Cerebellar nuclear complex (tissue), 1 donor: Measurements from ENCODE around the gene WSCD1.

Experiments used
- DNase-seq, 2 experiments: peaks; one replicate each; lab custom pipeline; 2025; lab: John Stamatoyannopoulos, UW

WSCD1 gene

DNA sequence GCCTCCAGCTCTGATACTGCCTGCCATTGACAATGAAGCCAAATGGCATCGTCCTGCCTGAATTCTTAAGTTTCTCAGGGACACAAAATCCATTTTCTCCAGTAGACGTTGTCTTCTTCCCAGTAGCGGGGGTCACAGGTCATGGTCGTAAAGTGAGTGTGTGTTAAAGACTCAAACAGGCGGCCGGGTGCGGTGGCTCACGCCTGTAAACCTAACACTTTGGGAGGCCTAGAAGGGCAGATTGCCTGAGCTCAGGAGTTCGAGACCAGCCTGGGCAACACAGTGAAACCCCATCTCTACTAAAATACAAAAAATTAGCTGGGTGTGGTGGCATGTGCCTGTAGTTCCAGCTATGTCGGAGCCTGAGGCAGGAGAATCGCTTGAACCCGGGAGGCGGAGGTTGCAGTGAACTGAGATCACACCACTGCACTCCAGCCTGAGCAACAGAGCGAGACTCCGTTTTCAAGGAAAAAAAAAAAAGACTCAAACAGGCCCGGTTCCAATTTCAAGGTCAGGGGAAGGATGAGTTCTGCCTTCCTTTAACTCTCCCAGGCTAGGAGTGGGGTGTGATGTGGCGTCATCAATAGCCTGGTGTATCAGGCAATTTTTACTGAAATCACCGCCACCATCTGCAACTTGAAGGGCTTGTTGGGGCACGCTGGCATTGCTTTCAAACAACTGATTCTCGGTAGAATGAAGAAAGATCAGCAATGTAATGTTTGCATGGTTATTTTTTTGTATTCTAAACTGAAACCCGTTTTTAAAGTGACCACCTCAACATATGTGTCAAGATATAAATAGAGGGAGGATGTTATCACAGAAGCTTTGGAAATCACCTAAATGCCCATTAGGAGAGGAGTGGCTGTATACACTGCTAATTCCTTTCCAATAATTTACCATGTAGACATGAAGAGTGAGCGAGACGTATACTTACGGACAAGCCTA, 91.0 kb downstream of the WSCD1 start:
- no peak for DNase-seq

DNA sequence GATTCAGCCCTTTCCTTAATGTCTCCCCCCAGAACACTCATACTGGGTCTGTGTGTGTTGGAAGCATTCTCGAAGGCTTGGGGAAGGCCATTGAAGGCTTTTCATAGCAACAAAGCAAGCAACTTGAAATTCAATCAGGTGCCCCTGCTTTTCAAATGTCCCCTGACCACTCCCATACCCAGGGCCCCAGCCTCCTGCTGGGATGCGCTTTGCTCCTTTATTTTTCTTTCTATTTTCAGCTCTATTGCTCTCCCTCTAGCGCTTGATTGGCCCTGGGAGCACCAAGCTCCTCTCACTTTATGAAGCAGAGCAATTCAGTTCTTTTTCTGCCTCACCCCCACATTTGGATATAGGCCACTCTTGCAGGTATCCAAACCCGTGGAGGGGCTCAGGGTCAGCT, 92.0 kb downstream of the WSCD1 start:
- no peak for DNase-seq

DNA sequence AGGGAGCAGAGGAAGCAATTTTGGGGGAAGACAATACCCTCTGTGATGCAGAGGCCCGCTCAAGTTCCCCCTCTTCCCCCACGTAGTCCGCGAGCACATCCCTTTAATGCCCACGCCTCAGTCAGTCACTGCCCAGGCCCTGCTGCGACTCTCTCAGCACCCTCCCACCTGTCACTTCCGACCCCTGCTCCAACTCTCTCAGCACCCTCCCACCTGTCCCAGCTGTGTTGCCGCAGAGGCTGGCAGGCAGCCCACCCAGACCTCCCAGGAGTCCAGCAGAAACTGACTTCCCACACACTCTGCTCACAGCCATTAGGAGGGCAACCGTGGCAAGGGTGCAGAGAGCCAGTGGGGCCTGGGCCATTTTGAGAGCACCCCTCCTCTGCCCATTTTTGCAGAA, 92.7 kb downstream of the WSCD1 start:
- DNase-seq: no peak

DNA sequence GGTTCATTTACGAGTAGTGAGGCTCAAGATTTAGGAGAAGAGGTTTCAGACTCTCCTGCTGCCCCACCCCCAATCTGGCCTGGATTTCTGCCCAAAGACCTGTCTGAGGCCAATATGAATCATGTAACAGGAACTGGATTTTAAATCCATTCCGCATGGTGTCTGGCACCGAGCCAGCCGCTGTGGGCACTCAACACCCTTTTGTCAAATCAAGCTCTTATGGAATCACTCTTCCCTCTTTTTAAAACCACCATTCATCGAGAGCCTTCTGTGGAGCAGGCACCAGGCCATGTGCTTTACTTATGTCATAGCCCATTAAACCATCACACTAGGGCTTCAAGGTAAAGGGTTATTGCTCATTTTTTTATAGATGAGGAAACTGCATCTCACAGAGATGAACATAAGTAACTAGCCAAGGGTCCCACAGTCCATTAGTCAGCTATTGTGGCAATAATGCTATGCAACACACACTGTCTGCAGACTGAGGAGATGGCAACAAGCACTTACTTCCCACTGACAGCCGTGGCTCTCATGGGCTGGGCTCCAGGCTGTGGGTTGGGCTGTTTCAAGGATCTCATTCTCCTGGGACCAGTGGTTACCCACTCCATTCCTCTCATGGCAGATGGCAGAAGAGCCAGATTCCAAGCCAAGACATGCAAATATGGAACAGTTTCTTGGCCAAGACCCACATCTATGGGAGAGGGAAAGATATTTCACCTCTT, 93.6 kb downstream of the WSCD1 start:
- no peak for DNase-seq

DNA sequence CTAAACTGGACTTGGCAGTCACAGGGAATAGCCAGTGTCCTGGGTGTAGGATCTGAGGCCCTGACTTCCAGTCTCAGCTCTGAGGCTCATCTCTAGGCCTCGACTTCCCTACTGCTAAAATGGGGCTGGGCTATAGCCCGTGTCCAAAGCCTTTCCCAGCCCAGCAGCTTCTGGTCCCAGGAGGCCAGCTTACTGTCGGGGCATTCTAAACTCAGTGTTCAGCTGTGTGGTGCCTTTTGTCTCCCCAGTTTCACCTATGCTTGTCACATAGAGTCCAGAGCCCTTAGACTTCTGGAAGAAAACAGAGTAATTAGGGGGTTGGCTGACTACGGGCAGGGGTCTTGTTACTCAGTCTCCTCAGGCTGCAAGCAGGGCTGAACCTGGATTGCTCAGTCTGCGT, 94.8 kb downstream of the WSCD1 start:
- DNase-seq: no peak

DNA sequence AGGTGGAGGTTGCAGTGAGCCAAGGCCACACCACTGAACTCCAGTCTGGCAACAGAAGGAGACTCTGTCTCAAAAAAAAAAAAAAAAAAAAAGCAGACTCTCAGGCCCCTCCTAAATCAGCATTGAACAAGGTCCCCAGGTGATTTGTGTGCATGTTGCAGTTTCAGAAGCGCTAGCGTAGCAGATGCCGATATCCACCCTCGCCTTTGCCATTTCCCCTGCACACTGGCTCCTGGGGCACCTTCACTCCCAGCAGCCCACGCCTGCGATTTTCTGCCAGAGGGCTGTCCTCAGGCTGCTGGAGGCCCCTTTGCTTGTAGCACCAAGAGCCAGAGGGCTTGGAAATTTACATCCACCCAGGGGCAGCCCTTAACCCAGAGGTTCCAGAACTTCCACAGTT, 95.6 kb downstream of the WSCD1 start:
- DNase-seq: no peak

DNA sequence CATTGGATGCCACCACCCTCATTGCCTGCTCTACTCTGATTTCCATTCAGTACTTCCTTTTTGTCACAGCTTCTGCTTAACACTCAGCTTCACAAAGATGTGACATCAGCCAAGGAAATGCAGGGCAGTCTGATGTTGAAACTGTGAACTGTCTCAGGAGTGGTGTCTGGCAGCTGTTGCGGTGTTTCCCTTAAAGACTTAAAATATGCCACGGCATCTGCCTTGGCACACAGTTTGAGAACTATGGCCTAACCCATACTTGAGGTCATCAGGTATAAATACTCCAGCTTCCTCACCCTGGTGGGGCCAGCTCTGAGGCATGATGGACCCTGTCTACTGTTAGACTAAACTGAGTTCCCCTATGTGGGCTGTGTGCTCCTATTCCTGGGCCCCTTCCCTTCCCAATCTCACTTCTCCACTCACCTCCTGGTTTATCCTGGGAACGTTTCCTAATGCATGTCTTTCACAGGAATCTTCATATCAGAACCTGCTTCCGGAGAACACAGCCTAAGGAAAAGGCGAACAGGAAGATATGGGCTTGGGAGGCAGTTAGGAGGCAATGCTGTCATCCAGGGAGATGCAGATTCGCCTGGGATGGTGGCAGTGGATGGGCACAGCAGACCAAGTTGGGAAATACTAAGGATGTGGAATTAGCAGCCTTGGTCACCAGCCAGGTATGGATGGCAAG, 96.5 kb downstream of the WSCD1 start:
- DNase-seq: no peak

DNA sequence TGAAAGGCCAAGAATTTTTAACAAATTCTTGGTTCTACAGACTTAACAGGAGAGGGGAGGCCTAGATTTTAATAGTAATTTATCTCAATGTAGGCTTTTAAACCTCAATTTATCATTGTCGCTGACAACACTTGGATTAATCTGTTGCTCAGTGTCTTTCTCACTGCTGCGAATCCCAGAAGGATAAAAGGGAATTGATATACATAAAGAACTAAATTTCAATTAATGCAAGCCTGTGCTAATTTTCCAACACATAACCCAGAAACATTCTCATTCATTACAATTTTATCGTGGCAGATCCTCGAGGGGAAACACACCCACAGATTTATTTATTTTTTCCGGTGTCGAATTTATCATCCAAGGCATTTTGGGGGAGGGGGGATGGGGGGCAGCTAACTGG, 98.1 kb downstream of the WSCD1 start:
- no peak for DNase-seq

DNA sequence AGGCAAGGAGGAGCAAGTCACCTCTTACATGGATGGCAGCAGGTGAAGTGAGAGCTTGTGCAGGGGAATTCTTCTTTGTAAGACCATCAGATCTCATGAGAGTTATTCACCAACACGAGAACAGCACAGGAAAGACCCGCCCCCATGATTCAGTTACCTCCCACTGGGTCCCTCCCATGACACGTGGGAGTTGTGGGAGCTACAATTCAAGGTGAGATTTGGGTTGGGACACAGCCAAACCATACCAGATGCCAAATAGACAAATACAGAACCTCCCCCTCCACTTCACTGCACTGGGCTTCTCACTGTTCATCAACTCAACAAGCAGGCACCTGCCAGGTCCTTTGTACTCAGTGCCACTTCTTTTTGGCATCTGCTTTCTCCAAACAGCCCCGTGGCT, 100.2 kb downstream of the WSCD1 start:
- DNase-seq: no peak

DNA sequence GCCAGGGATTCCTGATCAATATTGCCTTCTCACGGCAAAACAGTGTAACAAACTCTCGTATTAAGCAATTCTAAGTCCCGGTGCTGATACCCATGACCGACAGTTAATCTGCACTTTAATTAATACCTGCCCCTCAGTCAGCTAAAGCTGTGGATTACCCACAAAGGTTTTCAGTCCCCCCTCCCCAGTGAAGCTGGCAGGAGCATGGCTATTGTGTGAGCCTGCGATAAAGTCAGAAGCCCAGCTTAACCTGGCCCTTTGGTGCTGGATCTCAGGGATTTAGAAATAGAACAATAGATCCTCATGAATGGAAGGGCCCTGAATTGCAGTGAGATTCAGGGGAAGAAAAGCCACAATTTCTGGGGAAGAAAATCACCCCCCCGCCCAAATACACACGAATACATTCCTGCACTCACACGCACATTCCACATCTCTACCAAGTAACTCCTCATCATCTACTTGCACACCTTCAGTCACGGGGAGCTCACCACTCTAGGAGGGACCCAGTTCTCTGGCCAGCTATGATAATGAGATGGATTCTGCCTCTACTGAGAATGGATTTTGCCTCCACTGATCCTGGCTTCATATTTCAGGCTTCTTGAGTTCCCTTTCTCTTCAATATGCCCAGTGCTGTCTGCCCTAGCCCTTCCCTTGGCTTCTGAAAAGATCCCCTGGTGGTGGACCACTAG, 102.6 kb downstream of the WSCD1 start:
- DNase-seq: no peak

DNA sequence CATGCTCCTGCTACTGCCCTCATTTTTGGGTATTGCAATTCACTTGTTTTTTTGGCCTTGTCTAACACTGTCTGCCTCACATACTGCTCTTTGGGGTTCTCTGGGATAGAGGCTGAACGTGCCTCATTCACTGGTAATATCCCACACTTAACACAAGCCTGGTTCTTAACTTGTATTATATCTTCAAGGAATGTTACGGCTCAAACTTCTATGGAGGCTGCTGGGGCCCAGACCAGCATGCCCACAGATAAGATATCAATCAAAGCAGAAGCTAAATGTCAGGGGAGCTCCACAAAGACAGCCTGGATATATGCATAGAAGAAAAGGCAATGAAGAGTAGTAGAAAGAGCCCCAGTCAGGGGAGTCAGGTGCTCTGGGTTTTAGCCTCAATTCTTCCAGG, 103.5 kb downstream of the WSCD1 start:
- no peak for DNase-seq
